Adrenal gland (tissue), 12 donors: ENCODE data around the gene MACF1. TPM values are rescaled to one million over a fixed set of nuclear protein-coding genes. Genes with fewer than 3 reads are reported as not detected.

Experiments used
- DNase-seq, 7 donors: peaks; one replicate each; pipeline ENCODE4 v3.0.0-alpha.2; 2019 to 2020
- H3K27ac ChIP-seq, 5 donors: fragments of 200-600 bp; sonication (generic) in 4 of 5; 1 replicate in 3 of 5; 2 replicates in 2 of 5; pipeline versions ENCODE4 v1.5.1 to v1.8.0; 2016 to 2020; ENCODE audit warnings: mild to moderate bottlenecking in 1 of 5
- H3K27me3 ChIP-seq: fragments of 200-600 bp; 2 replicates; pipeline ENCODE4 v1.8.0; 2021
- H3K36me3 ChIP-seq, 2 donors: fragments of 200-600 bp; replicated peaks in 1 of 2; 1 replicate in 1 of 2; 2 replicates in 1 of 2; pipeline versions ENCODE4 v1.5.1 to v1.8.0; 2018 to 2022
- H3K4me1 ChIP-seq, 2 donors: fragments of 200-600 bp; replicated peaks in 1 of 2; 1 replicate in 1 of 2; 2 replicates in 1 of 2; pipeline versions ENCODE4 v1.5.1 to v1.8.0; 2018 to 2021
- H3K4me3 ChIP-seq, 4 donors: fragments of 200-600 bp; sonication (generic) in 3 of 4; one replicate each; pipeline ENCODE4 v1.5.1; 2016 to 2018
- H3K9me3 ChIP-seq, 3 donors: fragments of 200-600 bp; sonication (generic) in 1 of 3; replicated peaks in 1 of 3; 1 replicate in 2 of 3; 2 replicates in 1 of 3; pipeline versions ENCODE4 v1.5.1 to v1.8.0; 2016 to 2021
- CTCF ChIP-seq, 6 experiments: fragments of 450-650 bp in 4 of 6; fragments of 200-600 bp in 2 of 6; sonication (generic) in 1 of 6; IDR thresholded peaks; 1 replicate in 5 of 6; 2 replicates in 1 of 6; pipeline versions ENCODE4 v1.5.1 to v1.8.0; 2016 to 2021; ENCODE audit warnings: antibody characterized with exemption in 6 of 6, mild to moderate bottlenecking in 2 of 6, moderate library complexity in 1 of 6
- POLR2A ChIP-seq, 2 donors: fragments of 450-650 bp; IDR thresholded peaks; one replicate each; pipeline ENCODE4 v1.6.1; 2017; ENCODE audit warnings: antibody characterized with exemption in 2 of 2, mild to moderate bottlenecking in 2 of 2, moderate library complexity in 1 of 2
- WGBS, 4 donors: extraction: QIAGEN DNeasy Blood & Tissue Kit in 2 of 4; methylation state at CpG; one replicate each; pipeline versions ENCODE4 v1.1.5 to v1.1.7; 2013 to 2017; 5-methylcytosine and 5-hydroxymethylcytosine counted together
- intact Hi-C, 2 donors: fragments of 100-400 bp; cut with DNase I; formaldehyde crosslinking; loops; one replicate each; pipeline versions ENCODE4 v1.14.1 to v1.15.0; 2022 to 2023
- polyA plus RNA-seq, 3 donors: library from polyadenylated mRNA; stranded (reverse); fragments of 200-250 nt in 2 of 3; fragments of 350-450 nt in 1 of 3; fragmentation: Illumina TruSeq in 1 of 3; extraction: RNeasy Lipid Tissue Mini Kit (QIAGEN cat#74804) in 1 of 3; gene quantifications; one replicate each; pipeline ENCODE4 v1.2.3, GENCODE V29; 2013 to 2014
- total RNA-seq, 9 donors: library from RNA; depleted of rRNA in 4 of 9; stranded (reverse); fragments of >200 nt in 4 of 9; fragments of 120-200 nt in 1 of 9; fragmentation: NEBNext Ultra II Directional in 1 of 9; extraction: Animal tissue kit (Norgen Biotek cat#: 25700) in 1 of 9; gene quantifications; one replicate each; pipeline versions ENCODE4 v1.1.0 to v1.2.4, GENCODE V29; 2013 to 2023
- donor health status: healthy with polysubstance abuse.
- donor health status: Bipolar disorder and iron deficiency.
- donor health status: DM: yes; HTN: yes; CAD: no.
- donor health status: DM: no; HTN: no; CAD: no.
- donor health status: DM: no; HTN: no; CAD: no.
- donor health status: DM: yes; HTN: yes; CAD: no.

MACF1 gene
- total and polyA plus RNA-seq, 12 donors, result 85.1 to 334 (median 219) TPM

GRCh38 chr1:39426346-39426745 lies 221.9 kb downstream of the MACF1 start:
- 95 to 100% (median 97%) methylated on average over 1 of the region's 1 CpG for WGBS, 4 donors
- no peak for DNase-seq
- Histone ChIP-seq H3K27ac (no peak overlapping the region), H3K9me3 (no peaks in the 10 kb centered on the region), H3K36me3 (peaks cover 0 to 76% of the 10 kb centered on the region in 2 donors), H3K4me3 (no peak overlapping the region), H3K4me1 (no peaks in the 10 kb centered on the region), H3K27me3 (no peaks in the 10 kb centered on the region)
- no peak for TF ChIP-seq POLR2A (IDR thresholded peaks at IDR 0.05)
- no peak for TF ChIP-seq CTCF (IDR thresholded peaks at IDR 0.05)
- intact Hi-C loops, result no loop called here

- peaks cover 0 to 84% of the 10 kb centered on the region in 2 donors for H3K36me3 ChIP-seq
Measured at GRCh38 chr1:39427374-39427773, 222.9 kb downstream of the MACF1 start.

GRCh38 chr1:39427912-39428311 lies 223.4 kb downstream of the MACF1 start:
- intact Hi-C loops, result no loop called here
- H3K27ac ChIP-seq, result no peak overlapping the region
- peaks cover 0 to 84% of the 10 kb centered on the region in 2 donors for H3K36me3 ChIP-seq
- H3K9me3 ChIP-seq, result no peaks in the 10 kb centered on the region
- DNase-seq, result no peak
- 90 to 95% (median 94%) methylated on average over 4 of the region's 4 CpGs for WGBS, 4 donors
- no peak overlapping the region for H3K4me3 ChIP-seq
- no peaks in the 10 kb centered on the region for H3K4me1 ChIP-seq
- TF ChIP-seq CTCF (IDR thresholded peaks at IDR 0.05) (no peak), POLR2A (IDR thresholded peaks at IDR 0.05) (no peak)
- H3K27me3 ChIP-seq, result no peaks in the 10 kb centered on the region

More at GRCh38 chr1:39427374-39427773, 222.9 kb downstream of the MACF1 start:
- Histone ChIP-seq H3K9me3 (no peaks in the 10 kb centered on the region), H3K27ac (no peak overlapping the region), H3K27me3 (no peaks in the 10 kb centered on the region), H3K4me3 (no peak overlapping the region), H3K4me1 (no peaks in the 10 kb centered on the region)
- intact Hi-C loops, result no loop called here
- 33 to 39% (median 34%) methylated on average over 1 of the region's 1 CpG for WGBS, 4 donors
- DNase-seq, result no peak
- TF ChIP-seq POLR2A (IDR thresholded peaks at IDR 0.05) (no peak), CTCF (IDR thresholded peaks at IDR 0.05) (no peak)

GRCh38 chr1:39431927-39432326 lies 227.4 kb downstream of the MACF1 start:
- no peaks in the 10 kb centered on the region for H3K27me3 ChIP-seq
- H3K9me3 ChIP-seq, result no peaks in the 10 kb centered on the region
- WGBS, 4 donors, result 93 to 100% (median 95%) methylated on average over 5 of the region's 5 CpGs
- H3K27ac ChIP-seq, result no peak overlapping the region
- no peak overlapping the region for H3K4me3 ChIP-seq
- H3K36me3 ChIP-seq, result peaks cover 0 to 98% of the 10 kb centered on the region in 2 donors
- TF ChIP-seq CTCF (IDR thresholded peaks at IDR 0.05), result no peak
- no peak for TF ChIP-seq POLR2A (IDR thresholded peaks at IDR 0.05)
- no peaks in the 10 kb centered on the region for H3K4me1 ChIP-seq
- intact Hi-C loops, result loop anchor here in 1 of 2 donors (10.0 kb wide), 1 partner anchor 107 kb away; no protein-coding TSS in a partner anchor
- DNase-seq, result no peak
